GM20431 (cell line): ENCODE measurements around the gene DNAH10.
"Not testable (repeated sequence)": the region's sequence is repeated elsewhere in the genome, so short reads cannot be mapped to it uniquely, and the experiment has no call there.

Experiments
- in situ Hi-C: fragments of 300-500 bp; cut with MseI, MboI; formaldehyde crosslinking; loops from one replicate; pipeline ENCODE4 v1.15.0; 2020; ENCODE audit warnings: low sequenced_read_pairs; ENCODE audit not compliant: unreplicated experiment

Gene DNAH10

DNA sequence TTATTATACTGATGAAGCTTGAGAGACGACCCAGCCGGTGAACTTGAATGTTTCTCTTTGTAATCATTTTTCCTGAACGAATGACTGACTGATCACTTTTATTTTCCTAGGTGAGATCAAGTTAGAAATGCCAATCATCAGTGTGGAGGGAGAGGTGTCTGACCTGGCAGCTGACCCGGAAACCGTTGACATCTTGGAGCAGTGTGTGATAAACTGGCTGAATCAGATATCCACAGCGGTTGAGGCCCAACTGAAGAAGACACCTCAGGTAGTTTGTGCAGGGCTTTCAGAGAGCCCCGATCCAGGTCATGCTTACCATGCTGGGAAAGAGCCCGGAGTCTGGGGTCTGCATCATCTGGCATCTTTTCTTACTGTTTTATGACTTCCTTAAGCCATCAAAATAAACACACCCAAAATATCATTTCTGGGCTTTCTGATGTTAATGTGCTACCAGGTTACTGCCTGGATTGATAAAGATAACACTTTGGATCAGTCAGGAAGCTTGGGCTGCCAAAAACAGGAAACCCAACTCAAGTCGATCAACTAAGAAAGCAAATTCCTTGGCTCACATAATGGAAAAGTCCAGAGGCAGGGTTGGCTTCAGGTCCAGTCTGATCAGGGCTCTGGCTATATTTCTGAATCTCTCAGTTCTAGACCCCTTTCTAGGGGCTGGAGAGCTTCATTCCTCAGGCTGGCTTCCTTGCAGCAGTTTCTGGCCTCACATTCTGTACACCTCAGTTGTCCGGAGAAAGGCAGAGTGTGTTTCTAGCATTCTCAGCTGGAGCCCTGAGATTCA lies 21.1 kb downstream of the DNAH10 start:
- in situ Hi-C loops: no loop called here

DNA sequence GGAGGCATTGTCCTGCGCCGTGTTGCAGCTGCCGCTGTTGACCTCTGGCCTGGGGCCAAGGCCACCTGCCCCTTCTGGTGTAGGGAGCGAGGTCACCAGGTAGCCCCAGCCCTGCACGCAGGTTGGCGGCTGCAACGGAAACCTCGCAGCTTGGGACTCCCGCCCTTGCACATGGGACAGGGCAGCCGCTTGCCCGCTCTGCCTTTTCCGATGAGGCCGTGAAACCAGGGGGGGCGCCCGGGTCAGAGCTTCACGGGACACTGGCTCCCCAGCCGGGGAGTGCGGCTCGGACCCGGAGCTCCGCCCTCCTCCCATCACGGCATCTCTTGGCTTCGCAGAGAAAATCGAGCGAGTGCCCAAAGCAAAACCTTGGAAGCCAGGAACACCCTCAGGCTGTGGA lies 25.4 kb downstream of the DNAH10 start:
- in situ Hi-C loops: no loop called here

DNA sequence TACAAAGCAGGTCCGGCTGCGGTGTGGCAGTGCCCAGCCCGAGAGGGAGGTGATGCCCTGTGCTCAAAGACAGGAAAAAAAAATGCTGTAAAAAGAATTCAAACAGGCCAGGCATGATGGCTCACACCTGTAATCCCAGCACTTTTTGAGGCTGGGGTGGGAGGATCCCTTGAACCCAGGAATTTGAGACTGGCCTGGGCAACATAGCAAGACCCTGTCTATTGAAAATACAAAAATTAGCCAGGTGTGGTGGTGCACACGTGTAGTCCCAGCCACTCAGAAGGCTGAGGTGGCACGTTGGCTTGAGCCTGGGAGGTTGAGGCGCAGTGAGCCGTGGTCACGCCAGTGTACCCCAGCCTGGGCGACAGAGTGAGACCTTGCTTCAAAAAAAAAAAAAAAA lies 26.4 kb downstream of the DNAH10 start:
- in situ Hi-C loops: no loop called here

DNA sequence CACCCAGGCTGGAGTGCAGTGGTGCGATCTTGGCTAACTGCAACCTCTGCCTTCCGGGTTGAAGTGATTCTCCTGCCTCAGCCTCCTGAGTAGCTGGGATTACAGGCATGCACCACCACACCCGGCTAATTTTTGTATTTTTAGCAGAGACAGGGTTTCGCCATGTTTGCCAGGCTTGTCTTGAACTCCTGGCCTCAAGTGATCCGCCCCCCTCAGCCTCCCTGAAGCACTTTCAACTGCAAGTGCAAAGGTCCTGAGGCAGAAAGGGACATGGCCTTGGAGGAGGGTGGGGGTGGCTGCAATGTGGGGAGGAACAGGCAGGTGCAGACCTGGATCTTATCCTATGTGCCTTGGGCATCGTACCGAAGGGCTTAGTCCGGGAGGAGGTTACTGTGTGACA lies 27.3 kb downstream of the DNAH10 start:
- in situ Hi-C loops: not testable (repeated sequence)

DNA sequence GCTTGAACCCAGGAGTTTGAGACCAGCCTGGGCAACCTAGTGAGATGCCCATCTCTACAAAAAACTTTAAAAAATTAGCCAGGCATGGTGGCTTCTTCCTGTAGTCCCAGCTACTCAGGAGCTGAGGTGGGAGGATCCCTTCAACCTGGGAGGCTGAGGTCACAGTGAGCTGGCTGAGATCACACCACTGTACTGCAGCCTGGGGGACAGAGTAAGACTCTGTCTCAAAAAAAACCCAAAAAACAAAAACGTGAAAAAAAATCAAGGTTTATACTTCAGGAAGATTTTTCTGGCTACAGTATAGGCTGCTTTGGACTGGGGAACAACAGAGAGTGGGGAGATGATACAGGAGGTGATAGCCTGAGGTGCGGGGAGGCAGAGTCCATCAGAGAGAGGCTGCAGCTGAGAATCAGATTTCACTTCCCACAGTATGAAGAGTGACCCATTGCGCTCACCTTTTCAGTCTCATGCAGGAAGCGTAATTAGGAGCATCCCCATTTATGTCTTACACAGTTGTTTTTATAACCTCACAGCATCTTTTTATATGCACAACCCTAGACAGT lies 28.9 kb downstream of the DNAH10 start:
- in situ Hi-C loops: no loop called here

DNA sequence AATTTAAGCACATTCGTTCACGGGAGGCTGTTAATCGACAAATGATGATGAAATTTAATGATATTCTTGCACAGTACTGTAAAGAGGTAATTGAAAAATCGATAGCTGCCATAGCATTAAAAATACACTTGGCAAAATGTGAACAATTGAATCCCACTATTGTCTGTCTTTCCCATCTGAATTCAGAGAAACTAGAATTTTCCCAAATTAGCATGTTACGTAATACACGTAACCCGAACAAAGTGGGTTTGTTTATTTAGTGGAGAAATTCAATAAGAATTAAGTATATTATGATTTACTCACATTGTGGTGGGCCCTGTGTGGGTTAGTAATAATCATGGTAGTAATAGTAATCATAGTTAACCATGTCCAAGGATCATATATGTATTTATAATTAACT lies 31.9 kb downstream of the DNAH10 start:
- in situ Hi-C loops: no loop called here

DNA sequence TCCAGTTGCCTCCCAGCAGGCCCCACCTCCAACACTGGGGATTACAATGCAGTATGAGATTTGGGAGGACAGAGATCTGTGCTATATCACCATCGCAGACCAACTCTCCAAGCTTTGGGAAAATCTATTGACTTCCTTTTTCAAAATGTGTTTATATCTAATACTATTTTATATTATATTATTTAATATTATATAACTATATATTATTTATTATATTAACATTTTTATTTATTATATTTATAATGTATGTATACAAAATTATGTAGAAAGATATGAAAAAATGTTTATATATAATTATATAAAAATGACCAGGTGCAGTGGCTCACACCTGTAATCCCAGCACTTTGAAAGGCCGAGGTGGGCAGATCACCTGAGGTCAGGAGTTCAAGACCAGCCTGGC lies 36.4 kb downstream of the DNAH10 start:
- in situ Hi-C loops: no loop called here

DNA sequence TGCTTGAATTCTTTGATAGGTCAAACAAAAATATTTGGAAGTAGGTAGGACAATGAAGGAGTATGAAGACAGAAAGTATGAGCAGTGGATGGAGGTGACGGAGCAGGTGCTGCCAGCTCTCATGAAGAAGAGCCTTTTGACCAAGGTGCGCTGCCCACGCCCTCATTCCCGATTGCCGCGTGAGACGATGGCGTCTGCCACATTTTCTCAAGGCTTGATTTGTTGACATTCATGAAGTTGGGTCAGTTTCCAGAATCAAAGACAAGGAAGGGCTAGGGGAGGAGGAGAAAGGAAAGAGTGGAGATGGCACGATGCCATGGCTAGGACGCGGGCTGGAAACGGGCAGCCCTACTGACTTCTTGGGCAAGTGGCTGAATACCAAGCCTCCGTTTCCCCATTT lies 37.1 kb downstream of the DNAH10 start:
- in situ Hi-C loops: no loop called here

DNA sequence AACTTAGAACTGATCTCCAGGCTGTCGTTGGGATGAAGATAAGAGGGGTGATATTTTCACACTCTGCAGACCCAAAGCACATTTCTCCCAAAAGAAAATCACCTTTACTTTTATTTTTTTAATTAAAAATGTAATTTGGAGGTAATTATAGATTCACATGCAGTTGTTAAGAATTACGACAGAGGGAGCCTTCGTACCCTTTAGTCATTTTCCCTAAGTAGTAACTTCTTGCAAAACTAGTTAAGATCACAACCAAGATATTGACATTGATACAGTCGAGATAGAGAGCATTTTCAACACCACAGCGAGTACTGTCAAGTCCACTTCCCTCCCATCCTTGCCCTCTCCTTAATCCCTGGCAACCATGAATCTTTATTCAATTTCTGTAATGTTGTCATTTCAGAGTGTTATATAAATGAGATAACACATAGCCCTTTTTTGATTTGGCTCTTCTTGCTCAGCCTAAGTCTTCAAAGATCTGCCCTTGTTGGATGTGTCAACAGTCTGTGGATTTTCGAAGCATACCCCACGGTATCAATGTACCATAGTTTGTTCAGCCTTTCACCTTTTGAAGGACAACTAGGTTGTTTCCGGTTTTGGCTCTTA lies 39.6 kb downstream of the DNAH10 start:
- in situ Hi-C loops: no loop called here

DNA sequence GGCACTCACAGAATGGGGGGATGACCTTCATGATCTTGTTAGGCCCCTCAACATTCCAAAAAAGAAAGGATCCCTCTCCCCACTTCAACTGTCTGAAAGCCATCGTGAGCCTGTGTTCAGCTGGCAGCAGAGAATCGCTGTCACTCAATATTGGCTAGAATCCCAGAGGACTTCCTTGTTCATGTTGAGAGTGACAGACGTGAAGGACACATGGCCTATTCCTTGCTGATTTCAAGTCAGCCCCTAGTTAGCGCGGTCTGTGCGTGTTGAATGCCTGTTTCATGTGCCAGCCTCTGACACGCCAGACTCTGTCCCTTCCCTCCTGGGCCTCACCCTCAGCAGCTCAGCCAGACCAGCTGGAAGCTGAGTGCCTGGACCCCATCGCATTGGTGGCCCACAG lies 43.1 kb downstream of the DNAH10 start:
- in situ Hi-C loops: no loop called here

DNA sequence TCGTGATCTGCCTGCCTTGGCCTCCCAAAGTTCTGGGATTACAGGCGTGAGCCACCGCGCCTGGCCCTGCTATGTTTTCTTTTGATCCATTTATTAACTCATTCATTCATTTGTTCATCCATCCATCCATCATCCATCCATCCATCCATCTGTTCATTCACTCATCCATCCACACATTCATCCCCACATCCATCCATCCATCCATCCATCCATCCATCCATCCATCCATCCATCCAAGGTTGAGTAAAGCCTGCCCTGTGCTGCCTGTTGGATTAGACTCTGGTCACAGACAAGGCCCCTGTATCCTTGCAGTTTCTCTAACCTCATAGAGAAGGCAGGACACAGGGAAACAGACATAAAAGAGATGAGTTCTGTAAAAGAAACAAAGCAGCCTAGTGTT lies 44.9 kb downstream of the DNAH10 start:
- in situ Hi-C loops: no loop called here

DNA sequence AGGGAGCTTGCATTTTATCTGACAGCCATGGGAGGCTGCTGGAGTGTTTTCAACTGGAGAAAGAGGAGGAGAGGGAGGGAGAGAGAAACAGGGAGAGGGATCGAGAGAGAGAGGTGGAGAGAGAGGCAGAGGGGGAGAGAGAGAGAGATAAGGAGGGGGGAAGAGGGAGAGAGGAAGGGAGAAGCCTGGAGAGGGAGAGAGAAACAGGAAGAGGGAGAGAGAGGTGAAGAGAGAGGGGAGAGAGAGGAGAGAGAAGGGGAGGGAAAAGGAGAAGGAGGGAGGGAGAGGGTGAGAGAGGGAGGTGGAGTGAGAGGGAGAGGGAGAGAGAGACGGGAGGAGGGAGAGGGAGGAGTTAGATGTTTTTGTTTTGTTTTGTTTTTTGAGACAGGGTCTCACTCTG lies 45.6 kb downstream of the DNAH10 start:
- in situ Hi-C loops: no loop called here

DNA sequence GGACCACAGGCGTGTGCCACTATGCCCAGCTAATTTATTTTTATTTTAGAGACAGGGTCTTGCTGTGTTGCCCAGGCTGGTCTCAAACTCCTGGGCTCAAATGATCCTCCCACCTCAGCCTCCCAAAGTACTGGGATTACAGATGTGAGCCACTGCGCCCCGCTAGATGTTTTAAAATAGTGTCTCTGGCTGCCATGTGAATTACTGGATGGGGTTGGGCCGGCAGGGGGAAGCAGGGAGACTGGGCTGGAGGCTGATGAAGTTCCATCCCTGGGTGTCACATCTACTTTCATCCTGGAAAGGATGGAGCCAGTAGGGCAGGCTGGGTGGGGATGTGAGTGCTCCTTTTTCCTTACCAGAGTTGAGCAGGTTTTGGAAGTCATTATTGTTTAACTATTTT lies 46.1 kb downstream of the DNAH10 start:
- in situ Hi-C loops: no loop called here

DNA sequence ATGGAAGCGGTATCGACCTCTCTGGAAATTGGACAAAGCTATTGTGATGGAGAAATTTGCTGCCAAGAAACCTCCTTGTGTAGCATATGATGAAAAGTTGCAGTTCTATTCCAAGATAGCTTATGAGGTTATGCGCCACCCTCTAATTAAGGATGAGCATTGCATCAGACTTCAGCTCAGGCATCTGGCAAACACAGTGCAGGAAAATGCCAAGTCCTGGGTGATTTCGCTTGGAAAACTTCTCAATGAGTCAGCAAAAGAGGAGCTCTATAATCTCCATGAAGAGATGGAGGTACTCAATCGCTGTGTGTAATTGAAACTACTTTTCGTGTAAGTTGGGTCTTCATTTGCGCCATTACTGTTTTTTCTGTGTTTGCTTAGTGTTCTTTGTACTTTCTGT lies 51.2 kb downstream of the DNAH10 start:
- in situ Hi-C loops: no loop called here

DNA sequence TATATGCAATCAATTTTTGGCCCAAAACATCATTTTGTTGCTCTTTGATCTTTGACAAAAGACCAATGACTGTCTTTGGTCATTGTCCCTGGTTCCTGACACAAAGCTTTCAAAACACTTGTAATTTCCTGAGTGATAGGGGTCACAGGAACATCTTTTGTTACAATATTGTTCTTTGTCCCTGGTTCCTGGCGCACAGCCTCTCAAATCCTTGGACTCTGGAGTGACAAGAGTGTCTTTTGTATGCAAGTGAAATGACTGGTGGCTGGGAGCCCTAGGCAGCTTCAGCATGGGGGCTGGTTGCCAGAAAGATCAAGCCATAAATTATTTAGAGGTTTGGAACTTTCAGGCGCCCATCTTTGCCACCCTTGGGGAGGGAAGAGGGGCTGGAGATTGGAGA lies 53.9 kb downstream of the DNAH10 start:
- in situ Hi-C loops: no loop called here

DNA sequence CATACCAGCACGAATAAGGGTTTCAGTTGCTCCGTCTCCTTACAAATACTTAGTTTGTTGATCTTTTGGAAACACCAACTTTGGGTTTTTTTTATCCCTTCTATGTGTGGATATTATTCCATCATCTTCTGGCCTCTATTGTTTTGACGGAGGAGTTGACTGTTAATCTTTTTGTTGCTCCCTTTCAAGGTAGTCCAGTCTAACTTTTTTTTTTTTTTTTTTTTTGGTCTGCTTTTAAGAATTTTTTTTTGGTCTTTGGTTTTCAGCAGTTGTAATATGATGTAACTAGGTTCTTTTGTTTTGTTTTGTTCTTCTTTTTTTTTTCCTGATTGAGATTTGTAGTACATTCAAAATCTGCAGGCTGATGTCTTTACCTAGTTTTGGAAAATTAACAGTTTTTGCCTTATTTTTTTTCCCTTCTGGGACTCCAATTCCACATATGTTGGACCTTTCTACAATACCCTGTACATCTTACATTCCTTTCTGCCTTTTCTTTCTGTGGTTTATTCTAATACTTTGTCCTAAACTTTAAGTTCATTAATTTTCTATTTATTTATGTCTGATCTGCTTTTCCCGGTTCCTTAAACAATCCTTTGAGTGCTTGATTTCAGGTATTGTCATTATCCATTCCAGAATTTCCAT lies 54.9 kb downstream of the DNAH10 start:
- in situ Hi-C loops: no loop called here

DNA sequence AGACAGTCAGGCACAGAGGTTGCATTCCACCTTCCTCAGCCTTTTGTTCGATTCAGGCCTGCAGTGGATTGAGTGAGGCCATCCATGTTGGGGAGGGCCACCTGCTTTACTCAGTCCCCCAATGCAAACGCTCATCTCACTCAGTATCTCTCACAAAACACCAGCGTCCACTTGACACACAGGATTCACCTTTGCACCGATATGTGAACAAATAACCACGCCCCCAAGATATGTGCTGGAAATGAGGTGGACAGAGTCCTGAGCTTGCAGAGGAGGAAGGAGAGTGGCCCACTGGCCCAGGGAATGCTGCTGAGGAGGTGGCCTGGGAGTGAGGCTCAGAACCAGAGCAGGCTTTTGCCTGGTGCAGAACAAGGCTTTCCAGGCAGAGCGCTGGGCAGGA lies 60.7 kb downstream of the DNAH10 start:
- in situ Hi-C loops: no loop called here

DNA sequence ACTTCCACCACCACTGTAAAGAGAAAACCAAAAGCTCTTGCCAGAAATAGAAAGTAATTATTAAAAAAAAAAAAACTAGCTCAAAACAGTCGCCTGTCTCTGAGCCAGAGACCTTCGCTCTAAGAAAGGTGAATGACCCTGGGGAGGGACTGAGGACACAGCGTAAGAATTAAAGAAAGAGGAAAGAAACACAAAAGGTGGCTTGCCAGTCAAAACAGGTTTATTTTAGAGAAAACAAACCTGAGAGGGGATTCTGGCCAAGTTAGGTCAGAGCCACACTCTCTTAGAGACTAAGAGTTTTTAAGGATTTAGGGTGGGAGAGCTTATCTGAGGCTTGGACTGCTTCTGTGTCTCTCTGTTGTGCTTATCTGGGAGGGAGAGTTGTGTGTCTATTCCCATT lies 66.0 kb downstream of the DNAH10 start:
- in situ Hi-C loops: no loop called here

DNA sequence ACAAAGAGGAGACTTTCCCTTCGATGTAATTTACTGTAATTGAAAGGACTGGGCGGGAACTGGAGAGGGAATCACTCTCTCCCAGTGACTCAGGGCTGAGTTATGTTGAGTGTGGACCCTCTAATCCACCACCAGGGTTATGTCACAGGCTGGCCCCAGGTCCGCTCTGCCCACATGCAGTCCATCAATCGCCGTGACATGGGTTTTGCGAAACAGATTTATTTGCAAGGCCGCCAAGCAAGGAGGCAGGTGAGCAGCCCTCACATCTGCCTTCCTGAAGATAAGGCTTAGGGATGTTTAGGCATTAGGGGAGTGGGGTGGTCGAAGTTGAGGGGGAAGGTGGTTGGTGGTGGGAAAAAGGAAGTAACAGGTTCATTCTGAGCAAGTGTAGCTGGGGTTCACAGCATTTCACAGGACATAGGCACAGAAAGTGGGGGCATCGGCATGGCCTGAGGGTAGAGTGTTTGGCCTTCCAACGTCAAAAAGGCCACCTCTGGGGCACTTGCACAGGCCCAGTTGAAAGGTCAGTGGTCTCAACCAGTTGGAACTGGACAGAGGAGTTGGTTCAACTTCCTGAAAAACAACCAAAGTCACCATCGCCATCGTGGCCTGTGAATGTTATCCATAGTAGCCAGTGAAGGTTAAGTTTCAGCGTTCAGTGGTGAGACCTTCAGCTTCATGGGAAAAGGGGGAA lies 66.9 kb downstream of the DNAH10 start:
- in situ Hi-C loops: no loop called here

DNA sequence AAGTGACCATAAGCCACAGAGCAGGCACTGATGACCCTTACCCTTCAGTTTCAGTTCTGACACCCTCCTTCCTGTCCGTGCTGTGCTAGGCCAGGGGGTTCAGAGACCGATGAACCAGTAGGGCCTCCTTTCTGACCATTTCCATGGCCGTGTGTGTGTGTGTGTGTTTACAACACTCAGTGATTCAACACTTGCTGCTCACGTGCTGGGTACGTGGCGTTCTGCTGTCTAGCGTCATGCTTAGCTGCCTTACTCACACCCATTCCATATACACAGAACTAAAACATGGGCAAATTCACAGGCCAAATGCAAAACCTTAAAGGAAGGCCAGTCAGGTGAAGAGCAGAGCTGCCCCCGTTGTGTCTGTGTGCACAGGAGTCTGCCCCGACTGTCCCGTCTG lies 67.5 kb downstream of the DNAH10 start:
- in situ Hi-C loops: no loop called here

DNA sequence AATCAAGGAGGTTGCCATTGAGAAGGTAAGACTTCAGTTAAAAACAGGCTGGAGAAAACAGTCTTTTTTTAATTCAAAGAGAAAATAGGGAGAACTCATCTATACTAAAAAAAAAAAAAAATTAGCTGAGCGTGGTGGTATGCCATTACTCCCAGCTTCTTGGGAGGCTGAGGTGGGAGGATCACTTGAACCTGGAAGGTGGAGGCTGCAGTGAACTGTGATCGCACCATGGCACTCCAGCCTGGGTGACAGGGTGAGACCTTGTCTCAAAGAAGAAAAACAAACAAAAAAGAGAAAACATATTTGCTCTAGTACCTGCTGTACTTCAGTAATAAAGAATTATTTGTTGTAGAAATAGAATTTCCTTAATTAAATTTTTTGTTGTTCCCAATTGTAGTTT lies 68.6 kb downstream of the DNAH10 start:
- in situ Hi-C loops: no loop called here
